ENCODE measurements around the gene UHRF2.
A peak's percentile ranks its signal among the peaks of the same experiment; 100 is the strongest.
"Not testable (repeated sequence)": the region's sequence is repeated elsewhere in the genome, so short reads cannot be mapped to it uniquely, and the experiment has no call there.

Gene UHRF2

GRCh38 chr9:6412487-6413364 lies at the start of gene UHRF2:
UHRF2 (plus strand) TSS chr9:6413199; CDS start chr9:6413491, 292 bp downstream.
- Histone ChIP-seq H3K4me3 (ENCODE audit: low read depth in 1 of 2, low read length in 2 of 2) (peak within 1 kb of the TSS; percentile 95), H3K9ac (ENCODE audit: low read depth in 1 of 2, low read length in 2 of 2) (peak within 1 kb of the TSS; percentile 85 to 92), H3K27ac (ENCODE audit: low read depth, low read length) (peak within 1 kb of the TSS; percentile 75), H3K36me3 (ENCODE audit: control insufficient read depth in 1 of 2, insufficient read depth in 2 of 2, low read length in 2 of 2) (peaks cover 0 to 3% of the 10 kb centered on the region in 2 donors), H3K4me1 (ENCODE audit: control insufficient read depth in 1 of 2, insufficient read depth in 2 of 2, low read length in 2 of 2) (peaks cover 17 to 24% of the 10 kb centered on the region in 2 donors), H3K9me3 (ENCODE audit: control insufficient read depth in 1 of 2, low read length in 2 of 2) (no peaks in the 10 kb centered on the region), H3K27me3 (ENCODE audit: control insufficient read depth in 1 of 2, insufficient read depth in 2 of 2, low read length in 2 of 2) (no peaks in the 10 kb centered on the region)

GRCh38 chr9:6367128-6367890 lies 45.7 kb upstream of the UHRF2 start:
- no peak overlapping the region for H3K27ac ChIP-seq (ENCODE audit: low read depth, low read length)
- peaks cover 2 to 9% of the 10 kb centered on the region in 2 donors for H3K9me3 ChIP-seq (ENCODE audit: control insufficient read depth in 1 of 2, low read length in 2 of 2)
- no peaks in the 10 kb centered on the region for H3K36me3 ChIP-seq (ENCODE audit: control insufficient read depth in 1 of 2, insufficient read depth in 2 of 2, low read length in 2 of 2)
- no peak overlapping the region for H3K9ac ChIP-seq (ENCODE audit: low read depth in 1 of 2, low read length in 2 of 2)
- H3K4me1 ChIP-seq (ENCODE audit: control insufficient read depth in 1 of 2, insufficient read depth in 2 of 2, low read length in 2 of 2), result no peaks in the 10 kb centered on the region
- no peak overlapping the region for H3K4me3 ChIP-seq (ENCODE audit: low read depth in 1 of 2, low read length in 2 of 2)
- H3K27me3 ChIP-seq (ENCODE audit: control insufficient read depth in 1 of 2, insufficient read depth in 2 of 2, low read length in 2 of 2), result no peaks in the 10 kb centered on the region

- Histone ChIP-seq H3K27ac (ENCODE audit: low read depth, low read length) (no peak overlapping the region), H3K27me3 (ENCODE audit: control insufficient read depth in 1 of 2, insufficient read depth in 2 of 2, low read length in 2 of 2) (no peaks in the 10 kb centered on the region), H3K4me1 (ENCODE audit: control insufficient read depth in 1 of 2, insufficient read depth in 2 of 2, low read length in 2 of 2) (no peaks in the 10 kb centered on the region), H3K9ac (ENCODE audit: low read depth in 1 of 2, low read length in 2 of 2) (no peak overlapping the region), H3K36me3 (ENCODE audit: control insufficient read depth in 1 of 2, insufficient read depth in 2 of 2, low read length in 2 of 2) (no peaks in the 10 kb centered on the region), H3K4me3 (ENCODE audit: low read depth in 1 of 2, low read length in 2 of 2) (no peak overlapping the region), H3K9me3 (ENCODE audit: control insufficient read depth in 1 of 2, low read length in 2 of 2) (peaks cover 2 to 9% of the 10 kb centered on the region in 2 donors)
Measured at GRCh38 chr9:6368831-6369230, 44.2 kb upstream of the UHRF2 start.

- not testable (repeated sequence) for H3K4me3 ChIP-seq (ENCODE audit: low read depth in 1 of 2, low read length in 2 of 2)
Measured at GRCh38 chr9:6381477-6382012, 31.5 kb upstream of the UHRF2 start.

GRCh38 chr9:6382681-6383080 lies 30.3 kb upstream of the UHRF2 start:
- Histone ChIP-seq H3K4me3 (ENCODE audit: low read depth in 1 of 2, low read length in 2 of 2) (no peak overlapping the region), H3K4me1 (ENCODE audit: control insufficient read depth in 1 of 2, insufficient read depth in 2 of 2, low read length in 2 of 2) (no peaks in the 10 kb centered on the region), H3K9me3 (ENCODE audit: control insufficient read depth in 1 of 2, low read length in 2 of 2) (no peaks in the 10 kb centered on the region), H3K27ac (ENCODE audit: low read depth, low read length) (no peak overlapping the region), H3K27me3 (ENCODE audit: control insufficient read depth in 1 of 2, insufficient read depth in 2 of 2, low read length in 2 of 2) (no peaks in the 10 kb centered on the region), H3K9ac (ENCODE audit: low read depth in 1 of 2, low read length in 2 of 2) (no peak overlapping the region), H3K36me3 (ENCODE audit: control insufficient read depth in 1 of 2, insufficient read depth in 2 of 2, low read length in 2 of 2) (no peaks in the 10 kb centered on the region)

More at GRCh38 chr9:6381477-6382012, 31.5 kb upstream of the UHRF2 start:
- not testable (repeated sequence) for H3K9me3 ChIP-seq (ENCODE audit: control insufficient read depth in 1 of 2, low read length in 2 of 2); H3K4me1 ChIP-seq (ENCODE audit: control insufficient read depth in 1 of 2, insufficient read depth in 2 of 2, low read length in 2 of 2); H3K27ac ChIP-seq (ENCODE audit: low read depth, low read length); H3K27me3 ChIP-seq (ENCODE audit: control insufficient read depth in 1 of 2, insufficient read depth in 2 of 2, low read length in 2 of 2); H3K9ac ChIP-seq (ENCODE audit: low read depth in 1 of 2, low read length in 2 of 2); H3K36me3 ChIP-seq (ENCODE audit: control insufficient read depth in 1 of 2, insufficient read depth in 2 of 2, low read length in 2 of 2)

GRCh38 chr9:6383551-6384225 lies 29.3 kb upstream of the UHRF2 start:
- no peaks in the 10 kb centered on the region for H3K4me1 ChIP-seq (ENCODE audit: control insufficient read depth in 1 of 2, insufficient read depth in 2 of 2, low read length in 2 of 2)
- H3K36me3 ChIP-seq (ENCODE audit: control insufficient read depth in 1 of 2, insufficient read depth in 2 of 2, low read length in 2 of 2), result no peaks in the 10 kb centered on the region
- H3K27me3 ChIP-seq (ENCODE audit: control insufficient read depth in 1 of 2, insufficient read depth in 2 of 2, low read length in 2 of 2), result no peaks in the 10 kb centered on the region
- H3K9me3 ChIP-seq (ENCODE audit: control insufficient read depth in 1 of 2, low read length in 2 of 2), result no peaks in the 10 kb centered on the region
- H3K4me3 ChIP-seq (ENCODE audit: low read depth in 1 of 2, low read length in 2 of 2), result no peak overlapping the region
- H3K9ac ChIP-seq (ENCODE audit: low read depth in 1 of 2, low read length in 2 of 2), result no peak overlapping the region
- no peak overlapping the region for H3K27ac ChIP-seq (ENCODE audit: low read depth, low read length)

GRCh38 chr9:6384732-6385131 lies 28.3 kb upstream of the UHRF2 start:
- Histone ChIP-seq H3K9ac (ENCODE audit: low read depth in 1 of 2, low read length in 2 of 2) (no peak overlapping the region), H3K27ac (ENCODE audit: low read depth, low read length) (no peak overlapping the region), H3K4me3 (ENCODE audit: low read depth in 1 of 2, low read length in 2 of 2) (no peak overlapping the region), H3K27me3 (ENCODE audit: control insufficient read depth in 1 of 2, insufficient read depth in 2 of 2, low read length in 2 of 2) (no peaks in the 10 kb centered on the region), H3K4me1 (ENCODE audit: control insufficient read depth in 1 of 2, insufficient read depth in 2 of 2, low read length in 2 of 2) (no peaks in the 10 kb centered on the region), H3K9me3 (ENCODE audit: control insufficient read depth in 1 of 2, low read length in 2 of 2) (no peaks in the 10 kb centered on the region), H3K36me3 (ENCODE audit: control insufficient read depth in 1 of 2, insufficient read depth in 2 of 2, low read length in 2 of 2) (no peaks in the 10 kb centered on the region)

GRCh38 chr9:6399071-6399470 lies 13.9 kb upstream of the UHRF2 start:
- no peak overlapping the region for H3K9ac ChIP-seq (ENCODE audit: low read depth in 1 of 2, low read length in 2 of 2)
- no peaks in the 10 kb centered on the region for H3K36me3 ChIP-seq (ENCODE audit: control insufficient read depth in 1 of 2, insufficient read depth in 2 of 2, low read length in 2 of 2)
- H3K4me3 ChIP-seq (ENCODE audit: low read depth in 1 of 2, low read length in 2 of 2), result no peak overlapping the region
- no peaks in the 10 kb centered on the region for H3K9me3 ChIP-seq (ENCODE audit: control insufficient read depth in 1 of 2, low read length in 2 of 2)
- no peaks in the 10 kb centered on the region for H3K27me3 ChIP-seq (ENCODE audit: control insufficient read depth in 1 of 2, insufficient read depth in 2 of 2, low read length in 2 of 2)
- H3K4me1 ChIP-seq (ENCODE audit: control insufficient read depth in 1 of 2, insufficient read depth in 2 of 2, low read length in 2 of 2), result no peaks in the 10 kb centered on the region
- no peak overlapping the region for H3K27ac ChIP-seq (ENCODE audit: low read depth, low read length)

- Histone ChIP-seq H3K9ac (ENCODE audit: low read depth in 1 of 2, low read length in 2 of 2) (no peak overlapping the region), H3K27ac (ENCODE audit: low read depth, low read length) (no peak overlapping the region), H3K27me3 (ENCODE audit: control insufficient read depth in 1 of 2, insufficient read depth in 2 of 2, low read length in 2 of 2) (no peaks in the 10 kb centered on the region), H3K36me3 (ENCODE audit: control insufficient read depth in 1 of 2, insufficient read depth in 2 of 2, low read length in 2 of 2) (no peaks in the 10 kb centered on the region), H3K4me3 (ENCODE audit: low read depth in 1 of 2, low read length in 2 of 2) (no peak overlapping the region), H3K4me1 (ENCODE audit: control insufficient read depth in 1 of 2, insufficient read depth in 2 of 2, low read length in 2 of 2) (no peaks in the 10 kb centered on the region), H3K9me3 (ENCODE audit: control insufficient read depth in 1 of 2, low read length in 2 of 2) (no peaks in the 10 kb centered on the region)
Measured at GRCh38 chr9:6405371-6405770, 7.6 kb upstream of the UHRF2 start.

Measured in duodenal mucosa (tissue), 2 donors.